Measurements from ENCODE around the gene TULP1.

Gene TULP1

DNA sequence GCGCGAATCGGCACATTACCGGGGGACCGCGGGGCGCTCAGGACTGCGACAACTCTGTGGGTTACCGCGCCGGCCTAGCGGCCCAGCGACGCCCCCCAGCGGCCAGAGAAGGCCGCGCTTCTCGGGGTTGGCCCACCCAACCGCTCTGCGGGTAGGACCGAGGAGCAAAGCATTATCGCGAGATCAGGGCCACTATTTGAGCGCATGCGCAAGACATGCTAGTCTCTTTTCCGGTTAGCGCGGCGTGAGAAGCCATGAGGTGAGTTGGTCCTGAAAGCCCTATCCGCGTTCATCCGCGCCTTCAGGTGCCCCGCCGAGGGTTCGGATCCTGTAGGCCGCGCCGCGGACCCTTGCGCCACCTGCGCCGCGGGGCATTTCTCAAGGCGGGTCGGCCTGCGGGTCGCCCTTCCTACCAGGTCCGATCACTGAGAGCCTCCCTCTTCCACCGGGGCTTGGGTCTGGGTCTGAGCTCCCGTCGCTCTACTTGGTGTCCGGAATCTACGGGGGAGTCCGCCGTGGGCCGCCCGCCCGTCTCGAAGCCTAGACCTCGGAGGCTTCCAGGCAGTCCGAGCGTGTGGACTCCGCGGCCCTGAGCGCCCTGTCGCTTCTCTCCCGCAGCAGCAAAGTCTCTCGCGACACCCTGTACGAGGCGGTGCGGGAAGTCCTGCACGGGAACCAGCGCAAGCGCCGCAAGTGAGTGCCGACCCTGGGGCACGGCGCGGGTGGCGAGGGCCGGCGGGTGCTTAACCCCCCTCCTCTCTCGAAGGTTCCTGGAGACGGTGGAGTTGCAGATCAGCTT, 44.3 kb downstream of the TULP1 start, which contains the start of gene RPL10A:
TSS of gene RPL10A (plus strand) at position 221 of the 799 bp plus-strand sequence. CDS start at position 255, 34 bp downstream.
- peak within 1 kb of the TSS; percentile 80 to 84 for H3K4ac ChIP-seq (ENCODE audit: low read depth in 1 of 2, low read length in 2 of 2)
- H3K4me3 ChIP-seq (ENCODE audit: insufficient read depth in 1 of 2, low read depth in 1 of 2, low read length in 2 of 2): peak within 1 kb of the TSS; percentile 79 to 86
- peak within 1 kb of the TSS; percentile 98 for H4K8ac ChIP-seq (ENCODE audit: low read length)
- H3K27me3 ChIP-seq (ENCODE audit: control insufficient read depth in 1 of 2, insufficient read depth in 1 of 2, low read length in 2 of 2): no peaks in the 10 kb centered on the region
- no peak within 1 kb of the TSS for H2BK120ac ChIP-seq (ENCODE audit: low read depth, low read length)
- H3K4me2 ChIP-seq (ENCODE audit: low read length, poor library complexity, severe bottlenecking): peak within 1 kb of the TSS; percentile 78
- H3K9ac ChIP-seq (ENCODE audit: low read length): peak within 1 kb of the TSS; percentile 96
- no peaks in the 10 kb centered on the region for H3K9me3 ChIP-seq (ENCODE audit: control insufficient read depth, low read length)
- no peaks in the 10 kb centered on the region for H3K79me1 ChIP-seq (replicated peaks; ENCODE audit: low read length, poor library complexity, severe bottlenecking)
- peak within 1 kb of the TSS; percentile 90 for H3K27ac ChIP-seq (ENCODE audit: low read length, poor library complexity, severe bottlenecking)
- peak within 1 kb of the TSS; percentile 54 for H2BK5ac ChIP-seq (ENCODE audit: low read depth, low read length, poor library complexity, severe bottlenecking)
- H2BK15ac ChIP-seq (ENCODE audit: low read depth, poor library complexity, severe bottlenecking): peak within 1 kb of the TSS; percentile 39
- under 1% methylated on average over 86 of the region's 86 CpGs for WGBS
- H2AFZ ChIP-seq (ENCODE audit: low read depth, low read length): peak within 1 kb of the TSS; percentile 90
- DNase-seq: peak; percentile 97
- H3K14ac ChIP-seq (ENCODE audit: low read length in 2 of 2): peak within 1 kb of the TSS; percentile 47 to 91
- H3K23ac ChIP-seq (ENCODE audit: low read length in 2 of 2): peak within 1 kb of the TSS in 1 of 2 experiments; percentile 66
- peak within 1 kb of the TSS; percentile 86 for H2AK5ac ChIP-seq (ENCODE audit: low read length, severe bottlenecking)
- H4K91ac ChIP-seq (ENCODE audit: low read length): peak within 1 kb of the TSS; percentile 84
- peak within 1 kb of the TSS; percentile 82 to 92 for H3K18ac ChIP-seq (ENCODE audit: low read depth in 1 of 2, low read length in 2 of 2)
- H3K36me3 ChIP-seq (ENCODE audit: control insufficient read depth in 1 of 2, insufficient read depth in 2 of 2, low read depth in 1 of 2, low read length in 2 of 2): peaks cover 36 to 44% of the 10 kb centered on the region in 2 experiments
- peak within 1 kb of the TSS; percentile 63 to 69 for H2BK12ac ChIP-seq (ENCODE audit: low read length in 2 of 2)
- peaks cover 16% of the 10 kb centered on the region for H3K4me1 ChIP-seq (ENCODE audit: control insufficient read depth, insufficient read depth, low read depth, low read length)

DNA sequence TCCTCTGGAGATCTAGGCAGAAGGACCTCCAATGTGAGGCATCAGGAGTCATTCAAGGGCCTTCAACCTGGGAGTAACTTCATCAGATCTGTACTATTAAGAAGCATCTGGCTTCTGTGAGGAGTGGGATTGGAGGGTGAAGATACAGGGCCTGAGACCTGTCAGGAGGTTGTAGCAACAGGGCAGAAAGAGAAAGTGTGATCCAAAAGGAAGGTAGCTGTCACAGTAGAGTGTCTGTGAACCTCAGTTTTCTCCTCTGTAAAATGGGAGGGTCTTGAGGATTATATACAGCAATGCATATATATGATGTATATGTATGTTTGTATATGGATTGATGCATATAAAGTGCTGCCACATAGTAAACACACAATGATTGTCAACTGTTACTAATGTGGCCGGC, 47.0 kb downstream of the TULP1 start:
- no peak overlapping the region for H3K27ac ChIP-seq (ENCODE audit: low read length, poor library complexity, severe bottlenecking)
- peaks cover 22 to 24% of the 10 kb centered on the region in 2 experiments for H3K36me3 ChIP-seq (ENCODE audit: control insufficient read depth in 1 of 2, insufficient read depth in 2 of 2, low read depth in 1 of 2, low read length in 2 of 2)
- no peak overlapping the region for H3K4ac ChIP-seq (ENCODE audit: low read depth in 1 of 2, low read length in 2 of 2)
- no peak overlapping the region for H3K18ac ChIP-seq (ENCODE audit: low read depth in 1 of 2, low read length in 2 of 2)
- no peak overlapping the region for H2BK12ac ChIP-seq (ENCODE audit: low read length in 2 of 2)
- H3K23ac ChIP-seq (ENCODE audit: low read length in 2 of 2): no peak overlapping the region
- H2BK5ac ChIP-seq (ENCODE audit: low read depth, low read length, poor library complexity, severe bottlenecking): no peak overlapping the region
- H4K91ac ChIP-seq (ENCODE audit: low read length): no peak overlapping the region
- no peak overlapping the region for H3K9ac ChIP-seq (ENCODE audit: low read length)
- H3K4me1 ChIP-seq (ENCODE audit: control insufficient read depth, insufficient read depth, low read depth, low read length): peaks cover 4% of the 10 kb centered on the region
- H2AK5ac ChIP-seq (ENCODE audit: low read length, severe bottlenecking): no peak overlapping the region
- H2BK15ac ChIP-seq (ENCODE audit: low read depth, poor library complexity, severe bottlenecking): no peak overlapping the region
- 100% methylated on average over 1 of the region's 1 CpG for WGBS
- H3K14ac ChIP-seq (ENCODE audit: low read length in 2 of 2): no peak overlapping the region
- H2AFZ ChIP-seq (ENCODE audit: low read depth, low read length): no peak overlapping the region
- no peaks in the 10 kb centered on the region for H3K79me1 ChIP-seq (replicated peaks; ENCODE audit: low read length, poor library complexity, severe bottlenecking)
- H3K27me3 ChIP-seq (ENCODE audit: control insufficient read depth in 1 of 2, insufficient read depth in 1 of 2, low read length in 2 of 2): no peaks in the 10 kb centered on the region
- H2BK120ac ChIP-seq (ENCODE audit: low read depth, low read length): no peak overlapping the region
- no peaks in the 10 kb centered on the region for H3K9me3 ChIP-seq (ENCODE audit: control insufficient read depth, low read length)
- no peak for DNase-seq
- no peak overlapping the region for H3K4me3 ChIP-seq (ENCODE audit: insufficient read depth in 1 of 2, low read depth in 1 of 2, low read length in 2 of 2)
- H3K4me2 ChIP-seq (ENCODE audit: low read length, poor library complexity, severe bottlenecking): no peak overlapping the region
- H4K8ac ChIP-seq (ENCODE audit: low read length): no peak overlapping the region

DNA sequence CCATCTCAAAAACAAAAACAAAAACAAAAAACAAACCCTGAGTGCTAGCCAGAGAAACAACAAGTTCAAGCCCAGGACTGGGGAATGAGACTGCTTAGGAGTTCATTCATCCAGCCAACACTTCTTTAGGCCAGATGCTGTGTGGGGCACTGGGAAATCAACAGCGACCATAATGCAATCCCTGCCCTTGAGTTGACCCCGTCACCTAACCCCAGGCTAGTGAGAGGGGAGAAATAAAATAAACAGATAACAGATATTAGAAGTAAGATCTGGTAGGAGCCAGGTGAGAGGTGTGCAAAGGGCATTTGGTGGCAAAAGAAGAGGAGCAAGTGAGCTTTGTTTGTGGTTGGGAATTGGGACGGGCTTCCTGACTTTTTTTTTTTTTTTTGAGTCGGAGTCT, 49.4 kb downstream of the TULP1 start:
- WGBS: 96% methylated on average over 3 of the region's 4 CpGs

DNA sequence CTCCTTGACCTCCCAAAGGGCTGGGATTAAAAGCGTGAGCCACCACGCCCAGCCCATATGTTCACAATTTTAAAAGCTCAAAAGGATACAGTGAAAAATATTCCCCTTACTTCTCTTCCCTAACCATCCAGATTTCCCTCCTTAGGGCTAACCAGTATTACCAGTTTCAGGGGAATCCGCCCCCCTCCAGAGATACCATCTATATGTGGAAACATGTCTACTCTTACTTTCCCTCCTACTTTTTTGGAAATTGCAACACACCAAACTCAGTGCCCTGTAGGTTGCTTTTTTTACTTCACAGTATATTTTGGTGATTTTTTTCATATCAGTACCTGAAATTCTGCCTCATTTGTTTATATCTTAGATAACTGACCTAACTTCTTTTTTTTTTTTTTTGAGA, 51.4 kb downstream of the TULP1 start:
- Histone ChIP-seq H3K14ac (ENCODE audit: low read length in 2 of 2) (no peak overlapping the region), H3K9me3 (ENCODE audit: control insufficient read depth, low read length) (no peaks in the 10 kb centered on the region), H3K4me2 (ENCODE audit: low read length, poor library complexity, severe bottlenecking) (no peak overlapping the region), H3K79me1 (replicated peaks; ENCODE audit: low read length, poor library complexity, severe bottlenecking) (no peaks in the 10 kb centered on the region), H2BK5ac (ENCODE audit: low read depth, low read length, poor library complexity, severe bottlenecking) (no peak overlapping the region), H3K27me3 (ENCODE audit: control insufficient read depth in 1 of 2, insufficient read depth in 1 of 2, low read length in 2 of 2) (no peaks in the 10 kb centered on the region), H4K91ac (ENCODE audit: low read length) (no peak overlapping the region), H3K9ac (ENCODE audit: low read length) (no peak overlapping the region), H4K8ac (ENCODE audit: low read length) (no peak overlapping the region), H2AFZ (ENCODE audit: low read depth, low read length) (no peak overlapping the region), H2BK12ac (ENCODE audit: low read length in 2 of 2) (no peak overlapping the region), H3K18ac (ENCODE audit: low read depth in 1 of 2, low read length in 2 of 2) (no peak overlapping the region), H2BK120ac (ENCODE audit: low read depth, low read length) (no peak overlapping the region), H3K4me3 (ENCODE audit: insufficient read depth in 1 of 2, low read depth in 1 of 2, low read length in 2 of 2) (no peak overlapping the region), H2BK15ac (ENCODE audit: low read depth, poor library complexity, severe bottlenecking) (no peak overlapping the region), H3K36me3 (ENCODE audit: control insufficient read depth in 1 of 2, insufficient read depth in 2 of 2, low read depth in 1 of 2, low read length in 2 of 2) (peaks cover 5 to 37% of the 10 kb centered on the region in 2 experiments), H3K23ac (ENCODE audit: low read length in 2 of 2) (no peak overlapping the region), H2AK5ac (ENCODE audit: low read length, severe bottlenecking) (no peak overlapping the region), H3K27ac (ENCODE audit: low read length, poor library complexity, severe bottlenecking) (no peak overlapping the region), H3K4me1 (ENCODE audit: control insufficient read depth, insufficient read depth, low read depth, low read length) (no peaks in the 10 kb centered on the region), H3K4ac (ENCODE audit: low read depth in 1 of 2, low read length in 2 of 2) (no peak overlapping the region)
- no peak for DNase-seq
- 90% methylated on average over 3 of the region's 3 CpGs for WGBS

More for the DNA sequence above, 49.4 kb downstream of the TULP1 start:
- Histone ChIP-seq H3K4me3 (ENCODE audit: insufficient read depth in 1 of 2, low read depth in 1 of 2, low read length in 2 of 2) (no peak overlapping the region), H2AK5ac (ENCODE audit: low read length, severe bottlenecking) (no peak overlapping the region), H2BK5ac (ENCODE audit: low read depth, low read length, poor library complexity, severe bottlenecking) (no peak overlapping the region), H3K27ac (ENCODE audit: low read length, poor library complexity, severe bottlenecking) (no peak overlapping the region), H3K4ac (ENCODE audit: low read depth in 1 of 2, low read length in 2 of 2) (no peak overlapping the region), H3K23ac (ENCODE audit: low read length in 2 of 2) (no peak overlapping the region), H3K14ac (ENCODE audit: low read length in 2 of 2) (no peak overlapping the region), H3K36me3 (ENCODE audit: control insufficient read depth in 1 of 2, insufficient read depth in 2 of 2, low read depth in 1 of 2, low read length in 2 of 2) (peaks cover 5 to 28% of the 10 kb centered on the region in 2 experiments), H2AFZ (ENCODE audit: low read depth, low read length) (no peak overlapping the region), H3K9me3 (ENCODE audit: control insufficient read depth, low read length) (no peaks in the 10 kb centered on the region), H3K79me1 (replicated peaks; ENCODE audit: low read length, poor library complexity, severe bottlenecking) (no peaks in the 10 kb centered on the region), H3K9ac (ENCODE audit: low read length) (no peak overlapping the region), H4K8ac (ENCODE audit: low read length) (no peak overlapping the region), H3K4me2 (ENCODE audit: low read length, poor library complexity, severe bottlenecking) (no peak overlapping the region), H2BK12ac (ENCODE audit: low read length in 2 of 2) (no peak overlapping the region), H3K18ac (ENCODE audit: low read depth in 1 of 2, low read length in 2 of 2) (no peak overlapping the region), H2BK15ac (ENCODE audit: low read depth, poor library complexity, severe bottlenecking) (no peak overlapping the region), H4K91ac (ENCODE audit: low read length) (no peak overlapping the region), H3K4me1 (ENCODE audit: control insufficient read depth, insufficient read depth, low read depth, low read length) (peaks cover 3% of the 10 kb centered on the region), H3K27me3 (ENCODE audit: control insufficient read depth in 1 of 2, insufficient read depth in 1 of 2, low read length in 2 of 2) (no peaks in the 10 kb centered on the region), H2BK120ac (ENCODE audit: low read depth, low read length) (no peak overlapping the region)
- DNase-seq: no peak
